ENCODE measurements around the gene VTI1B. TPM values are rescaled to one million over a fixed set of nuclear protein-coding genes. Genes with fewer than 3 reads are reported as not detected.

VTI1B gene
- total and polyA plus RNA-seq, 2 experiments from 2014 or later: 44.7 to 96.1 TPM

- H3K36me3 Mint-ChIP-seq (ENCODE audit: low read depth): peaks cover 33% of the 10 kb centered on the region
These were observed 28.3 kb downstream of the VTI1B start for GRCh38 chr14:67646131-67646530.

More at GRCh38 chr14:67646131-67646530, 28.3 kb downstream of the VTI1B start:
- H3K79me2 ChIP-seq (replicated peaks; ENCODE audit: insufficient read depth): no peaks in the 10 kb centered on the region
- H3K27ac Mint-ChIP-seq: no peak overlapping the region
- no peak for DNase-seq (ENCODE audit: low spot score)
- no peak overlapping the region for H3K4me3 Mint-ChIP-seq
- no peaks in the 10 kb centered on the region for H3K27me3 ChIP-seq (ENCODE audit: insufficient read depth)
- no peaks in the 10 kb centered on the region for H3K9me2 ChIP-seq (ENCODE audit: insufficient read depth)
- H3F3A ChIP-seq (replicated peaks; ENCODE audit: low read depth): no peaks in the 10 kb centered on the region
- no peaks in the 10 kb centered on the region for H3K9me3 Mint-ChIP-seq
- H3K4me3 ChIP-seq: no peak overlapping the region
- H3K36me3 ChIP-seq (ENCODE audit: insufficient read depth): peaks cover 29% of the 10 kb centered on the region
- H3K27ac ChIP-seq (ENCODE audit: low read depth): no peak overlapping the region
- TF ChIP-seq JUNB (IDR thresholded peaks at IDR 0.05; ENCODE audit: unreplicated experiment) (no peak), STAT1 (IDR thresholded peaks at IDR 0.05; ENCODE audit: unreplicated experiment) (no peak), NANOG (IDR thresholded peaks at IDR 0.05; ENCODE audit: borderline replicate concordance) (no peak), EZH2 (IDR thresholded peaks at IDR 0.05; ENCODE audit: low read depth, unreplicated experiment) (no peak), EZH2phosphoT487 (IDR thresholded peaks at IDR 0.05; ENCODE audit: unreplicated experiment) (no peak), CREB1 (CRISPR knock-in tag; IDR thresholded peaks at IDR 0.05; ENCODE audit: low read depth) (no peak), POLR2AphosphoS5 (IDR thresholded peaks at IDR 0.05; ENCODE audit: low read depth) (no peak), CTCF (conservative IDR thresholded peaks at IDR 0.05; ENCODE audit: low read depth in 2 of 2) (no peak), ZNF331 (CRISPR knock-in tag; IDR thresholded peaks at IDR 0.05; ENCODE audit: low read depth) (no peak), ZNF114 (CRISPR knock-in tag; IDR thresholded peaks at IDR 0.05) (no peak), ETS1 (IDR thresholded peaks at IDR 0.05) (no peak)
- TF ChIP-seq, protein P1, sequence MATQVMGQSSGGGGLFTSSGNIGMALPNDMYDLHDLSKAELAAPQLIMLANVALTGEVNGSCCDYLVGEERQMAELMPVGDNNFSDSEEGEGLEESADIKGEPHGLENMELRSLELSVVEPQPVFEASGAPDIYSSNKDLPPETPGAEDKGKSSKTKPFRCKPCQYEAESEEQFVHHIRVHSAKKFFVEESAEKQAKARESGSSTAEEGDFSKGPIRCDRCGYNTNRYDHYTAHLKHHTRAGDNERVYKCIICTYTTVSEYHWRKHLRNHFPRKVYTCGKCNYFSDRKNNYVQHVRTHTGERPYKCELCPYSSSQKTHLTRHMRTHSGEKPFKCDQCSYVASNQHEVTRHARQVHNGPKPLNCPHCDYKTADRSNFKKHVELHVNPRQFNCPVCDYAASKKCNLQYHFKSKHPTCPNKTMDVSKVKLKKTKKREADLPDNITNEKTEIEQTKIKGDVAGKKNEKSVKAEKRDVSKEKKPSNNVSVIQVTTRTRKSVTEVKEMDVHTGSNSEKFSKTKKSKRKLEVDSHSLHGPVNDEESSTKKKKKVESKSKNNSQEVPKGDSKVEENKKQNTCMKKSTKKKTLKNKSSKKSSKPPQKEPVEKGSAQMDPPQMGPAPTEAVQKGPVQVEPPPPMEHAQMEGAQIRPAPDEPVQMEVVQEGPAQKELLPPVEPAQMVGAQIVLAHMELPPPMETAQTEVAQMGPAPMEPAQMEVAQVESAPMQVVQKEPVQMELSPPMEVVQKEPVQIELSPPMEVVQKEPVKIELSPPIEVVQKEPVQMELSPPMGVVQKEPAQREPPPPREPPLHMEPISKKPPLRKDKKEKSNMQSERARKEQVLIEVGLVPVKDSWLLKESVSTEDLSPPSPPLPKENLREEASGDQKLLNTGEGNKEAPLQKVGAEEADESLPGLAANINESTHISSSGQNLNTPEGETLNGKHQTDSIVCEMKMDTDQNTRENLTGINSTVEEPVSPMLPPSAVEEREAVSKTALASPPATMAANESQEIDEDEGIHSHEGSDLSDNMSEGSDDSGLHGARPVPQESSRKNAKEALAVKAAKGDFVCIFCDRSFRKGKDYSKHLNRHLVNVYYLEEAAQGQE (IDR thresholded peaks at IDR 0.05; ENCODE audit: unreplicated experiment): no peak
- TF ChIP-seq, protein P2, sequence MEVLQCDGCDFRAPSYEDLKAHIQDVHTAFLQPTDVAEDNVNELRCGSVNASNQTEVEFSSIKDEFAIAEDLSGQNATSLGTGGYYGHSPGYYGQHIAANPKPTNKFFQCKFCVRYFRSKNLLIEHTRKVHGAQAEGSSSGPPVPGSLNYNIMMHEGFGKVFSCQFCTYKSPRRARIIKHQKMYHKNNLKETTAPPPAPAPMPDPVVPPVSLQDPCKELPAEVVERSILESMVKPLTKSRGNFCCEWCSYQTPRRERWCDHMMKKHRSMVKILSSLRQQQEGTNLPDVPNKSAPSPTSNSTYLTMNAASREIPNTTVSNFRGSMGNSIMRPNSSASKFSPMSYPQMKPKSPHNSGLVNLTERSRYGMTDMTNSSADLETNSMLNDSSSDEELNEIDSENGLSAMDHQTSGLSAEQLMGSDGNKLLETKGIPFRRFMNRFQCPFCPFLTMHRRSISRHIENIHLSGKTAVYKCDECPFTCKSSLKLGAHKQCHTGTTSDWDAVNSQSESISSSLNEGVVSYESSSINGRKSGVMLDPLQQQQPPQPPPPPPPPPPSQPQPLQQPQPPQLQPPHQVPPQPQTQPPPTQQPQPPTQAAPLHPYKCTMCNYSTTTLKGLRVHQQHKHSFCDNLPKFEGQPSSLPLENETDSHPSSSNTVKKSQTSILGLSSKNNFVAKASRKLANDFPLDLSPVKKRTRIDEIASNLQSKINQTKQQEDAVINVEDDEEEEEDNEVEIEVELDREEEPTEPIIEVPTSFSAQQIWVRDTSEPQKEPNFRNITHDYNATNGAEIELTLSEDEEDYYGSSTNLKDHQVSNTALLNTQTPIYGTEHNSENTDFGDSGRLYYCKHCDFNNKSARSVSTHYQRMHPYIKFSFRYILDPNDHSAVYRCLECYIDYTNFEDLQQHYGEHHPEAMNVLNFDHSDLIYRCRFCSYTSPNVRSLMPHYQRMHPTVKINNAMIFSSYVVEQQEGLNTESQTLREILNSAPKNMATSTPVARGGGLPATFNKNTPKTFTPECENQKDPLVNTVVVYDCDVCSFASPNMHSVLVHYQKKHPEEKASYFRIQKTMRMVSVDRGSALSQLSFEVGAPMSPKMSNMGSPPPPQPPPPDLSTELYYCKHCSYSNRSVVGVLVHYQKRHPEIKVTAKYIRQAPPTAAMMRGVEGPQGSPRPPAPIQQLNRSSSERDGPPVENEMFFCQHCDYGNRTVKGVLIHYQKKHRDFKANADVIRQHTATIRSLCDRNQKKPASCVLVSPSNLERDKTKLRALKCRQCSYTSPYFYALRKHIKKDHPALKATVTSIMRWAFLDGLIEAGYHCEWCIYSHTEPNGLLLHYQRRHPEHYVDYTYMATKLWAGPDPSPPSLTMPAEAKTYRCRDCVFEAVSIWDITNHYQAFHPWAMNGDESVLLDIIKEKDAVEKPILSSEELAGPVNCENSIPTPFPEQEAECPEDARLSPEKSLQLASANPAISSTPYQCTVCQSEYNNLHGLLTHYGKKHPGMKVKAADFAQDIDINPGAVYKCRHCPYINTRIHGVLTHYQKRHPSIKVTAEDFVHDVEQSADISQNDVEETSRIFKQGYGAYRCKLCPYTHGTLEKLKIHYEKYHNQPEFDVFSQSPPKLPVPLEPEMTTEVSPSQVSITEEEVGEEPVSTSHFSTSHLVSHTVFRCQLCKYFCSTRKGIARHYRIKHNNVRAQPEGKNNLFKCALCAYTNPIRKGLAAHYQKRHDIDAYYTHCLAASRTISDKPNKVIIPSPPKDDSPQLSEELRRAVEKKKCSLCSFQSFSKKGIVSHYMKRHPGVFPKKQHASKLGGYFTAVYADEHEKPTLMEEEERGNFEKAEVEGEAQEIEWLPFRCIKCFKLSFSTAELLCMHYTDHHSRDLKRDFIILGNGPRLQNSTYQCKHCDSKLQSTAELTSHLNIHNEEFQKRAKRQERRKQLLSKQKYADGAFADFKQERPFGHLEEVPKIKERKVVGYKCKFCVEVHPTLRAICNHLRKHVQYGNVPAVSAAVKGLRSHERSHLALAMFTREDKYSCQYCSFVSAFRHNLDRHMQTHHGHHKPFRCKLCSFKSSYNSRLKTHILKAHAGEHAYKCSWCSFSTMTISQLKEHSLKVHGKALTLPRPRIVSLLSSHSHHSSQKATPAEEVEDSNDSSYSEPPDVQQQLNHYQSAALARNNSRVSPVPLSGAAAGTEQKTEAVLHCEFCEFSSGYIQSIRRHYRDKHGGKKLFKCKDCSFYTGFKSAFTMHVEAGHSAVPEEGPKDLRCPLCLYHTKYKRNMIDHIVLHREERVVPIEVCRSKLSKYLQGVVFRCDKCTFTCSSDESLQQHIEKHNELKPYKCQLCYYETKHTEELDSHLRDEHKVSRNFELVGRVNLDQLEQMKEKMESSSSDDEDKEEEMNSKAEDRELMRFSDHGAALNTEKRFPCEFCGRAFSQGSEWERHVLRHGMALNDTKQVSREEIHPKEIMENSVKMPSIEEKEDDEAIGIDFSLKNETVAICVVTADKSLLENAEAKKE (CRISPR knock-in tag; IDR thresholded peaks at IDR 0.05): no peak
- H3K27me3 Mint-ChIP-seq (ENCODE audit: insufficient read depth, low read depth, poor library complexity): peaks cover 3% of the 10 kb centered on the region
- peaks cover 24% of the 10 kb centered on the region; the same call in 1 of the 2 replicates for H4K20me1 ChIP-seq (replicated peaks; ENCODE audit: insufficient read depth)
- no peak for ATAC-seq
- H3K4me2 ChIP-seq: no peak overlapping the region
- H2AFZ ChIP-seq: no peak overlapping the region
- H3K4me1 ChIP-seq (ENCODE audit: insufficient read depth): no peaks in the 10 kb centered on the region
- no peaks in the 10 kb centered on the region for H3K4me1 Mint-ChIP-seq
